ENCODE results near the gene RCOR1. TPM values are rescaled to one million over a fixed set of nuclear protein-coding genes. Genes with fewer than 3 reads are reported as not detected.

The RCOR1 gene
- total and polyA plus RNA-seq, 2 experiments from 2014 or later: 9.9 to 30.2 TPM

GRCh38 chr14:102768223-102769048, 176.0 kb downstream of the RCOR1 start:
- TF ChIP-seq CTCF (IDR thresholded peaks at IDR 0.05; ENCODE audit: poor library complexity) (no peak), EZH2 (IDR thresholded peaks at IDR 0.05; ENCODE audit: borderline replicate concordance) (no peak), EZH2phosphoT487 (IDR thresholded peaks at IDR 0.05; ENCODE audit: low read depth, severe bottlenecking, unreplicated experiment) (no peak)
- Histone ChIP-seq H3K4me2 (no peak overlapping the region), H3K27ac (no peak overlapping the region), H3K36me3 (replicated peaks; ENCODE audit: insufficient read depth, low read depth) (no peaks in the 10 kb centered on the region), H3K27me3 (no peaks in the 10 kb centered on the region), H3K4me3 (no peak overlapping the region), H4K20me1 (ENCODE audit: insufficient read depth, poor library complexity, severe bottlenecking) (no peaks in the 10 kb centered on the region), H3K79me2 (no peaks in the 10 kb centered on the region), H2AFZ (no peak overlapping the region), H3K9me2 (replicated peaks; ENCODE audit: insufficient read depth) (no peaks in the 10 kb centered on the region), H3K4me1 (ENCODE audit: insufficient read depth) (no peaks in the 10 kb centered on the region), H3K9me3 (ENCODE audit: low read depth) (no peaks in the 10 kb centered on the region)
- no peak for DNase-seq (ENCODE audit: low spot score)
- 91% methylated on average over 19 of the region's 19 CpGs for WGBS (ENCODE audit: low lambda C conversion rate, missing lambda C conversion rate)

GRCh38 chr14:102769049-102769327, 176.5 kb downstream of the RCOR1 start:
- H3K4me2 ChIP-seq: no peak overlapping the region
- no peak for DNase-seq (ENCODE audit: low spot score)
- no peak overlapping the region for H3K27ac ChIP-seq
- H3K4me1 ChIP-seq (ENCODE audit: insufficient read depth): no peaks in the 10 kb centered on the region
- no peak overlapping the region for H3K4me3 ChIP-seq
- H4K20me1 ChIP-seq (ENCODE audit: insufficient read depth, poor library complexity, severe bottlenecking): no peaks in the 10 kb centered on the region
- H2AFZ ChIP-seq: no peak overlapping the region
- WGBS (ENCODE audit: low lambda C conversion rate, missing lambda C conversion rate): 97% methylated on average over 4 of the region's 4 CpGs
- no peaks in the 10 kb centered on the region for H3K9me3 ChIP-seq (ENCODE audit: low read depth)
- no peaks in the 10 kb centered on the region for H3K9me2 ChIP-seq (replicated peaks; ENCODE audit: insufficient read depth)
- no peaks in the 10 kb centered on the region for H3K79me2 ChIP-seq
- no peaks in the 10 kb centered on the region for H3K27me3 ChIP-seq
- TF ChIP-seq CTCF (IDR thresholded peaks at IDR 0.05; ENCODE audit: poor library complexity) (no peak), EZH2phosphoT487 (IDR thresholded peaks at IDR 0.05; ENCODE audit: low read depth, severe bottlenecking, unreplicated experiment) (no peak), EZH2 (IDR thresholded peaks at IDR 0.05; ENCODE audit: borderline replicate concordance) (no peak)
- H3K36me3 ChIP-seq (replicated peaks; ENCODE audit: insufficient read depth, low read depth): no peaks in the 10 kb centered on the region

GRCh38 chr14:102770147-102771123, 178.0 kb downstream of the RCOR1 start:
- Histone ChIP-seq H3K79me2 (no peaks in the 10 kb centered on the region), H3K4me2 (no peak overlapping the region), H3K4me1 (ENCODE audit: insufficient read depth) (no peaks in the 10 kb centered on the region), H2AFZ (no peak overlapping the region), H3K36me3 (replicated peaks; ENCODE audit: insufficient read depth, low read depth) (no peaks in the 10 kb centered on the region), H3K27me3 (no peaks in the 10 kb centered on the region), H3K27ac (no peak overlapping the region), H3K9me3 (ENCODE audit: low read depth) (no peaks in the 10 kb centered on the region), H4K20me1 (ENCODE audit: insufficient read depth, poor library complexity, severe bottlenecking) (no peaks in the 10 kb centered on the region), H3K9me2 (replicated peaks; ENCODE audit: insufficient read depth) (no peaks in the 10 kb centered on the region), H3K4me3 (no peak overlapping the region)
- DNase-seq (ENCODE audit: low spot score): no peak
- TF ChIP-seq EZH2 (IDR thresholded peaks at IDR 0.05; ENCODE audit: borderline replicate concordance): no peak
- TF ChIP-seq EZH2phosphoT487 (IDR thresholded peaks at IDR 0.05; ENCODE audit: low read depth, severe bottlenecking, unreplicated experiment): no peak
- TF ChIP-seq CTCF (IDR thresholded peaks at IDR 0.05; ENCODE audit: poor library complexity): no peak
- WGBS (ENCODE audit: low lambda C conversion rate, missing lambda C conversion rate): 76% methylated on average over 32 of the region's 32 CpGs

Measured in hepatocyte (in vitro differentiated cells).